Suppressor macrophage (primary cell): ENCODE results near the gene SLC25A47.
A peak's percentile ranks its signal among the peaks of the same experiment; 100 is the strongest.
"Not testable (repeated sequence)": the region's sequence is repeated elsewhere in the genome, so short reads cannot be mapped to it uniquely, and the experiment has no call there.

Experiments used
- DNase-seq, 4 experiments: peaks; one replicate each; pipeline ENCODE4 v3.0.0-alpha.2; 2020 to 2022

SLC25A47 gene

GRCh38 chr14:100325231-100325632 lies 2.1 kb downstream of the SLC25A47 start:
- peak in 3 of 4 experiments; percentile 39 to 59 (median 50) for DNase-seq

GRCh38 chr14:100325958-100326357 lies 2.8 kb downstream of the SLC25A47 start:
- no peak for DNase-seq

- DNase-seq = no peak
Measured at GRCh38 chr14:100327128-100327527, 4.0 kb downstream of the SLC25A47 start.

GRCh38 chr14:100328495-100329163 lies 5.5 kb downstream of the SLC25A47 start:
- DNase-seq = no peak

GRCh38 chr14:100329233-100330006 lies 6.3 kb downstream of the SLC25A47 start:
- DNase-seq = no peak

GRCh38 chr14:100330007-100330344 lies 6.8 kb downstream of the SLC25A47 start:
- DNase-seq = no peak

GRCh38 chr14:100330388-100330931 lies 7.3 kb downstream of the SLC25A47 start:
- DNase-seq = no peak

GRCh38 chr14:100332071-100332639 lies 9.0 kb downstream of the SLC25A47 start:
- DNase-seq = no peak

- no peak for DNase-seq
Measured at GRCh38 chr14:100332797-100333196, 9.7 kb downstream of the SLC25A47 start.

GRCh38 chr14:100333311-100333710 lies 10.2 kb downstream of the SLC25A47 start:
- DNase-seq = no peak

GRCh38 chr14:100333827-100334226 lies 10.7 kb downstream of the SLC25A47 start:
- no peak for DNase-seq

GRCh38 chr14:100334904-100335303 lies 11.8 kb downstream of the SLC25A47 start:
- no peak for DNase-seq

- DNase-seq = no peak
Measured at GRCh38 chr14:100336618-100337530, 13.7 kb downstream of the SLC25A47 start.

- DNase-seq = peak; percentile 22 to 50 (median 30)
Measured at GRCh38 chr14:100339766-100340422, 16.8 kb downstream of the SLC25A47 start.

- DNase-seq = no peak
Measured at GRCh38 chr14:100340423-100340813, 17.3 kb downstream of the SLC25A47 start.

GRCh38 chr14:100341301-100342031 lies 18.3 kb downstream of the SLC25A47 start:
- peak; percentile 93 to 99 (median 95) for DNase-seq

- DNase-seq = no peak
Measured at GRCh38 chr14:100342195-100342594, 19.1 kb downstream of the SLC25A47 start.

- not testable (repeated sequence) for DNase-seq
Measured at GRCh38 chr14:100342826-100343225, 19.7 kb downstream of the SLC25A47 start.

GRCh38 chr14:100344657-100345056 lies 21.5 kb downstream of the SLC25A47 start:
- not testable (repeated sequence) for DNase-seq

- DNase-seq = no peak
Measured at GRCh38 chr14:100345711-100346110, 22.6 kb downstream of the SLC25A47 start.
